ENCODE measurements around the gene LIMS2.

GRCh38 chr2:127678531-127678930 lies 3.2 kb upstream of the LIMS2 start:
- TF ChIP-seq CTCF (optimal IDR thresholded peaks at IDR 0.05 in 1 of 3, IDR thresholded peaks at IDR 0.05 in 1 of 3, conservative IDR thresholded peaks at IDR 0.05 in 1 of 3; ENCODE audit: extremely low read depth in 1 of 3, insufficient read depth in 2 of 3, low read length in 3 of 3) (no peak), EZH2 (IDR thresholded peaks at IDR 0.05; ENCODE audit: low read length) (no peak)
